Bone marrow (tissue), 2 donors: ENCODE results near the gene NFIC.
"Not testable (repeated sequence)": the region's sequence is repeated elsewhere in the genome, so short reads cannot be mapped to it uniquely, and the experiment has no call there.

Source experiments
- DNase-seq, 2 donors: peaks; one replicate each; lab custom pipeline; 2025; lab: John Stamatoyannopoulos, UW

The NFIC gene

GRCh38 chr19:3336680-3337523, 29.5 kb upstream of the NFIC start:
- no peak for DNase-seq

- DNase-seq = no peak
These were observed 27.7 kb upstream of the NFIC start for GRCh38 chr19:3338541-3339181.

GRCh38 chr19:3340340-3340739, 26.0 kb upstream of the NFIC start:
- DNase-seq = no peak

- no peak for DNase-seq
These were observed 24.1 kb upstream of the NFIC start for GRCh38 chr19:3342246-3342645.

GRCh38 chr19:3342962-3343361, 23.4 kb upstream of the NFIC start:
- DNase-seq = not testable (repeated sequence)

GRCh38 chr19:3343619-3344502, 22.5 kb upstream of the NFIC start:
- DNase-seq = peak; percentile 38 to 83

- no peak for DNase-seq
These were observed 21.5 kb upstream of the NFIC start for GRCh38 chr19:3344608-3345598.

GRCh38 chr19:3345850-3346460, 20.4 kb upstream of the NFIC start:
- DNase-seq = no peak

GRCh38 chr19:3346677-3347353, 19.6 kb upstream of the NFIC start:
- DNase-seq = no peak

- no peak for DNase-seq
These were observed 18.3 kb upstream of the NFIC start for GRCh38 chr19:3348042-3348441.

GRCh38 chr19:3348469-3348868, 17.9 kb upstream of the NFIC start:
- not testable (repeated sequence) for DNase-seq

GRCh38 chr19:3350014-3350663, 16.2 kb upstream of the NFIC start:
- DNase-seq = no peak

GRCh38 chr19:3351702-3352447, 14.5 kb upstream of the NFIC start:
- no peak for DNase-seq

GRCh38 chr19:3353493-3353892, 12.9 kb upstream of the NFIC start:
- DNase-seq = no peak

- no peak for DNase-seq
These were observed 9.6 kb upstream of the NFIC start for GRCh38 chr19:3356805-3357204.

GRCh38 chr19:3357271-3357991, 9.0 kb upstream of the NFIC start:
- no peak for DNase-seq

GRCh38 chr19:3357992-3358688, 8.2 kb upstream of the NFIC start:
- DNase-seq = no peak

- DNase-seq = no peak
These were observed 7.7 kb upstream of the NFIC start for GRCh38 chr19:3358689-3359014.
